ENCODE results near the gene ZNF446.

The ZNF446 gene

GRCh38 chr19:58520257-58520599, 44.1 kb downstream of the ZNF446 start:
- no peak for DNase-seq (ENCODE audit: low read depth)
- TF ChIP-seq CTCF (conservative IDR thresholded peaks at IDR 0.05; ENCODE audit: control insufficient read depth, insufficient read depth, low read depth, low read length), result no peak
- peak overlapping the region; percentile 79 for H3K4me3 ChIP-seq (ENCODE audit: control insufficient read depth, low read depth, low read length)

GRCh38 chr19:58521651-58522050, 45.5 kb downstream of the ZNF446 start:
- no peak for DNase-seq (ENCODE audit: low read depth)

GRCh38 chr19:58522709-58523108, 46.6 kb downstream of the ZNF446 start:
- H3K4me3 ChIP-seq (ENCODE audit: control insufficient read depth, low read depth, low read length), result no peak overlapping the region
- DNase-seq (ENCODE audit: low read depth), result no peak
- no peak for TF ChIP-seq CTCF (conservative IDR thresholded peaks at IDR 0.05; ENCODE audit: control insufficient read depth, insufficient read depth, low read depth, low read length)

More at GRCh38 chr19:58521651-58522050, 45.5 kb downstream of the ZNF446 start:
- H3K4me3 ChIP-seq (ENCODE audit: control insufficient read depth, low read depth, low read length), result no peak overlapping the region
- TF ChIP-seq CTCF (conservative IDR thresholded peaks at IDR 0.05; ENCODE audit: control insufficient read depth, insufficient read depth, low read depth, low read length), result no peak

GRCh38 chr19:58529405-58529804, 53.3 kb downstream of the ZNF446 start:
- no peak for TF ChIP-seq CTCF (conservative IDR thresholded peaks at IDR 0.05; ENCODE audit: control insufficient read depth, insufficient read depth, low read depth, low read length)
- H3K4me3 ChIP-seq (ENCODE audit: control insufficient read depth, low read depth, low read length), result no peak overlapping the region
- DNase-seq (ENCODE audit: low read depth), result no peak

Data from fibroblast of mammary gland (primary cell).